Stimulated activated CD4-positive, alpha-beta T cell treated with anti-CD3 and anti-CD28 coated beads, TNF-alpha, amount 100 ng/mL, for 1 hour (primary cell): ENCODE measurements around the gene GRM8.

Source experiments
- DNase-seq, 3 donors: peaks; one replicate each; pipeline ENCODE4 v3.0.0-alpha.2; 2020; ENCODE audit warnings: low read depth in 3 of 3, low spot score in 1 of 3

GRM8 gene

DNA sequence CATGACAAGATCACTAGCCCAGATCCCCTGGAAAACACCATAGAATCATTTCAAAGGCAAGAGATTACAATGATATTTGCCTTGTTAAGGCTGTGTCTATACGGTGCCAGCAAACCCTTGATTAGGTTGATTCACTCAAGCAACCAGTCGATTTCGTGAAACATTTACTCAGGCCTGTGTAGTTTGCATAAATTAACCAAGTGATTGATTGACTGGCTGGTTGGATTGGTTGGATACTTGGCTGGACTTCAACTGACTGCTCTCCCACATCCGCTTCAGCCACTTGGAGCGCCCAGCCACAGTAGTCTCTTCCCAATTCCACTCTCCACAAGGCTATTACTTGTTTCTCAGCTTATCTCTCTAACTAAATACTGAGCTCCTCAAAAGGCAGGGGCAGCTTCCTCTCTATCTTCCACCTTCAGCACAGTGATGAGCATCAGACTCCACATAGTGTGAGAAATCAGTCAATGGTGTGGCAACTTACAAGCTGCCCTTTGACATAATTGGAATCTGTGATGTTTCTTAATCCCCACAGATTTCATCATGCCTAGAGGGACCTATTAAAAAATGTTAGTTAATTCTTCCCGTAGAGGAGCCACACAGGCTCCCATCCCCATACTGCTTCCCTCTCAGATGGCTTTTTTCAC is 217.4 kb downstream of the GRM8 start:
- DNase-seq, result no peak

DNA sequence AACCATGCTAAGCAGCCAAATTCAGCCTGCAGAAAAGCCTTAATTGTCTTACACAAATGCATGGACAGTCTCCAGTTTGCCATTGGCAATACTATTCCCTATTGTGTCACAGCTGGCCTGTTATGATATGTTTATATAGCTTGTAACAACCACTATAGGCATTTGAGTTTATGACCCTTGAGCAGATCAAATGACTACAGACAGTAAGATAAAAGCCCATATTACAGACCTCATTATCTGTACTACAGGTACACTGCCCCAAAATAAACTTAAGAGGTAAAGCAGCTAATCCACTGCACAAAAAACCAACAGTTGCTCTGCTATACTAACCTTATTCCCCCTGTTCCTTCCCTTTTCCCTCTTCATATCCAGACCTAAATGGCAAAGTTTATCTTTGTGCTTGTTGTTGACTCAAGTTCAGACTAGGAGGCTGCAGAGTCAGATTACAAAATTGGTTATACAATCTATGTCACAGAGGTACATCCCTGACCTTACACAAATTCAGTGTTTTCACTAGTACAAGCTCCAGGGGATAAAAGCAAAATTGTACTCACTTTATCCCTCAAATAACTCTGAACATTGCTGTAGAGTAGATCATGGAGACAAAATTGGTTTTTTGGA is 218.4 kb downstream of the GRM8 start:
- DNase-seq, result no peak

GRCh38 chr7:127029823-127030222 is 222.9 kb downstream of the GRM8 start:
- DNase-seq, result no peak

- DNase-seq, result no peak
These were observed 230.9 kb downstream of the GRM8 start for GRCh38 chr7:127021857-127022256.

- DNase-seq, result no peak
These were observed 231.6 kb downstream of the GRM8 start for GRCh38 chr7:127021019-127021738.

DNA sequence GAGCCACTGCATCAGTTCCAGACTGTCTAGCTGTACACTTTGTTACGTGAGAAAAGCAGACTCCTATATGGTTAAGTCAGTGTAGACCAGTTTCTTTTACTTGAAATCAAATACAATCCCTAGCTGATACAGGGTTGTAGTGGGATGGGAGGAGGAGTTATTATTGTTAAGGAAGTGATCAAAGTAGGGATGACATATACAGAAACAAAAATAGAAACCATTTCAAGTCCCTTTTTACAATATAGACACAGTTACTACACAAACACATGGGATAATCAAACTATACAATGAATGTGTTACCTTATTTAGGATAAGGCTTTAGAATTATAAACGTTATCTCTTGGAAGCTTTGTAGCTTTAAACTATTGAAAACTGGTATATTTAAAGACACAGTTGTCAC is 233.9 kb downstream of the GRM8 start:
- DNase-seq, result no peak

DNA sequence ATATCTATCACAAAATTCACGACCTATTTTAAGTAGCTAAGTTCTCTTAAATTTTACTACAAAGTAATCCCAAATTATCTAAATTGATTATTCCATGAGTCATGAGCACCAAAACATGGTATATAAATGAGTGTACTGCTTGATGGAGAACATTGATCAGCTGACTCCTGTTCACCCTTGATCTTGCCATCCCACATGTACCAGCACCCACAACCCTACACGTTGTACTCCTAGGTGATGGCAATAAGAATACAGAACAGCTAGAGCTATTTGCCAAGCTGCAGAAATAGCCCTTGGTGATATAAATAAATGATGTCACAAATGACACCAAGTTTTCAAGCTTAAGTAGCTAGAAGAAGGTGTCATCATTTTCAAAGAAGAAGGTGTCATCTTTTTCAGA is 235.5 kb downstream of the GRM8 start:
- no peak for DNase-seq

GRCh38 chr7:127000725-127001124 is 252.0 kb downstream of the GRM8 start:
- no peak for DNase-seq

DNA sequence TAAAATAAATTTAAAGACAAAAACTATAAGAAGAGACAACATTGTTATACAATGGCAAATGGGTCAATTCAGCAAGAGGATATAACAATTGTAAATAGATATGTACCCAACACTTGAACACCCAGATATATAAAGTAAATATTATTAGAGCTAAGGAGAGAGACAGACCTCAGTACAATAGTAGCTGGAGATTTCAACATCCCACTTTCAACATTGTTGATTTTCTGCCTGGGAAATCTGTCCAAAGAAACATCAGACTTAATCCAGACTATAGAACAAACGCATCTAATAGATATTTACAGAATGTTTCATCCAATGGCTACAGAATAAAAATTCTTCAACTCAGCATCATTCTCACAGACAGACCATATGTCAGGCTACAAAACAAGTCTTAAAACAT is 256.1 kb downstream of the GRM8 start:
- no peak for DNase-seq

- no peak for DNase-seq
These were observed 259.0 kb downstream of the GRM8 start for GRCh38 chr7:126993626-126994213.

DNA sequence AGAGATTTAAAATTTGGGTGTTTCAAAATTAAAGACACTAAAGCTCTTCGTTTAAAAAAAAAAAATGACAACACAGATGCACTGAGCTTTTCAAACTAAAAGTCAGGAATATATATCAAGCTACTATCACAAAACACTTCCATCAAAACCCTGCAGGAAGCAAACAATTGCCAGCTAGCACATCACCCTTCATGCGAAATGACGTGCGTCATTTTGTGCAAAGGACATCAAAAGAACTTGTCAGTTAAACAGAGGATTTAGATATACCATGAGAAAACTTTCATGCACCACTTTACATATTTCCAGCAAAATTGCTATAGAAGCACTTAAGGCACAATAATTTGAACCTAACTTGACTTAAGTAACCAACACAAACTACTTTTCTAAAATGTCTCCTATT is 264.7 kb downstream of the GRM8 start:
- DNase-seq, result no peak

GRCh38 chr7:126979722-126980121 is 273.0 kb downstream of the GRM8 start:
- no peak for DNase-seq

DNA sequence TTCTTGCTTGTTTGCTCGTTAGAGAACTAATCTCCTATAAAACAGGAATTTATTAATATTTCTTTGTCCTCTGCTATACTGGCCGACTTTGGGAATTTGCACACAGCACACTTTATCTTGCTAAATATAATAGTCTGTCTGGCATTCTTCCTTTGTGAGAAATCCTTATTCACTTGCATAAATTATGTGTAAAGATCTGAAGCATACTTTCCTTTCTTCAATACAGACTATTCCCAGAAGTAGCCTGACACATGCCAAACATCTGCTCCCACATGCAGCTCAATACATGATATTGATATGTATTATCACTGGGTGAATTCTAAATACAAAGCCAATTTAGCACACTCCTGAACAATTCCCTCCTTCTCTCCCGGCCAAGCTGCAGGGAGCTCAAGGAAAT is 273.9 kb downstream of the GRM8 start:
- DNase-seq, result no peak

DNA sequence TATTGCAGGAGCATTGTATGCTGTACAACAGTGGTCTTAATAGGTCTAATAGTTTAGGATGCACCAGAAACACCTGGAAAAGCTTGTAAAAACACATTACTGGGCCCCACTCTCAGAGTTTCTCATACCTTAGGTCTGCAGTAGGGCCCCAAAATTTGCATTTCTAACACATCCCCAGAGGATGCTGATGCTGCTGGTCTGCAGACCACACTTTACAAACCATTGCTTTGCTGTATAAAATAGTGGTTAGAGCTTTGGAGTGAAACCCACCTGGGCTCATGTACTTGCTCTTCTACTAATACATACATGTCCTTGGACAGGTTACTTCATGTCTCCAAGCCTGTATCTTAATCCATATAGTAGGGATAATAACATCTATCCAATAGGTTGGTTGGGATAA is 279.7 kb downstream of the GRM8 start:
- no peak for DNase-seq

- DNase-seq, result no peak
These were observed 280.2 kb downstream of the GRM8 start for GRCh38 chr7:126972571-126972970.

DNA sequence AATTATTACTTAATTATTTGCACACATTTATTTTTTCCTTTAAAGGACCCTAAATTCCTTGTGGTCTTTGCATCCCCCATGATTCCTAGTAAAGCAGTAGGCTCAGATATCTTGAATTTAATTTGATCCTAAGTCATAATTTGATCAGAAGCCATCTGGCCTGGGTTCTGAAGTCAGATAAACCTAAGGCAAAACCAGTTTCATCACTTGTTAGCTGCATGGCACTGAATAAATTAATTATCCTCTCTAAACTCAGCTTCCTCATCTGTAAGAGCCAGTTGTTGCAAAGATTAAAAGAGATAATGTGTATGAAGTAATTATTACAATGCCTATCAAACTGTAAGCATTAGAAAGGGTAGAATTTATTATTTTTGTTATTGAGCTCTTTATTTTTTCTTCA is 293.1 kb downstream of the GRM8 start:
- no peak for DNase-seq

GRCh38 chr7:126958367-126958766 is 294.4 kb downstream of the GRM8 start:
- no peak for DNase-seq

DNA sequence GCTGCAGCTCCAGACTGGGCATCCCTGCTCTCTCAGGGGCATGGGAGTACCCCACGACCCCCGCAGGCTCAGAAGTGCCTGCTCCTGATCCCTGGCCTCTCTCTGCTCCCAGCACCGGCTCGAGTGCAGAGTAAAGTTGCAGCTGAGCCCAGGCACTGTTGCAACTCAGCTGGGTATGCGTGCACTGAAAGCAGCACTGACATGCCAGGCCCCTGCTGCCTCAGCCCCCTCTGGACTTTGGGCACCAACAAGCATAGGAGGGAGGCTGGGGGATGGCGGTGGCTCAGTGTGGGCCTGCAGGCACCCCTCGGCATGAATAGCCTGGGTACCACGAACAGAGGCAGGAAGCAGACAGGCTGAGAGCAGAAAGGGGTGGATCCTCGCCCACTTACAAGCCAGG is 295.3 kb downstream of the GRM8 start:
- no peak for DNase-seq

DNA sequence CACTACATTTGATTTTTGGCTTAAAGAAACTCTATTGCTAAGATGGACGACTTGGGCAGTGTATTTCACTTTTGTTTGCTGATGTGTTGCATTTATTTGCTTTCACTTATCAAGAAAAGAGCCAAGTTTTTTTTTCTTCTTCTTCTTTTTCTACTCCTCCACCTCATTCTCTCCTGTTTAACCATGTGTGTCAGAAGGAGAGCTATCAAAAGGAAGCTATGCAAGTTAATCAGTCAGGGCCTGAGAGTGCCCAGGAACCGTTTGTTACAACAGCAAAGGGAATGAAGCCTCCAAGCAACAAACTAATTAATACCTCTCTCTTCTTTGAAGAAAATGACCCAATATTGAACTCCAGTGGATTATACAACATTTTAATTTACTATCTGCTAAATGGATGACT is 299.3 kb downstream of the GRM8 start:
- DNase-seq, result no peak

GRCh38 chr7:126948664-126949063 is 304.1 kb downstream of the GRM8 start:
- DNase-seq, result no peak

- DNase-seq, result no peak
These were observed 311.9 kb downstream of the GRM8 start for GRCh38 chr7:126940723-126941307.

DNA sequence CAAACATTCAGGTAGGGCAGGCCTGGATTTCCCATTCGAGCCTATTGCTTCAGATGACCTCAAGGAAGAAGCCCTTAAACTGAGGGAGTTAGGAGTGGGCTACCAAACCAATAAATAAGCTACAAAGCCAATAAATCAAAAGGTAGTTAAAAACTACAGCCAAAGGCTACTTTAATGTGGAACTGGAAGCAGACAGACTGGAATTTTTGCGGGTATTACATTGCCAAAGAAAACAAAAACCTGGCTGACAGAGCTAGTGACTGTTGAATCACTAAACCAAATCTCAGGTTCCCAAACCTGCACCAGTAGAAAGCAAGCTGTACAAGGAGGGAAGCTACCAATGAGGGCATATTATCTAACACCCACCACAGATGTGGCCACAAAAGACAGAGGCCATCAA is 315.6 kb downstream of the GRM8 start:
- no peak for DNase-seq
